Mesothelial cell of epicardium (in vitro differentiated cells): ENCODE results near the gene RC3H1. TPM values are rescaled to one million over a fixed set of nuclear protein-coding genes. Genes with fewer than 3 reads are reported as not detected.

ENCODE experiments used
- DNase-seq, 2 experiments: peaks; one replicate each; pipeline ENCODE4 v3.0.0; 2021; ENCODE audit warnings: low spot score in 2 of 2; ENCODE audit not compliant: unreplicated experiment in 2 of 2
- H3K27ac Mint-ChIP-seq: 2 replicates; pipeline ENCODE4 v1.8.0; 2021; ENCODE audit warnings: mixed read lengths
- H3K27me3 Mint-ChIP-seq: 2 replicates; pipeline ENCODE4 v1.8.0; 2021; ENCODE audit warnings: low read depth, mixed read lengths
- H3K36me3 Mint-ChIP-seq: 2 replicates; pipeline ENCODE4 v1.8.0; 2021; ENCODE audit warnings: mixed read lengths
- H3K4me1 Mint-ChIP-seq: 2 replicates; pipeline ENCODE4 v1.8.0; 2021; ENCODE audit warnings: mixed read lengths
- H3K4me3 Mint-ChIP-seq: 2 replicates; pipeline ENCODE4 v1.8.0; 2021; ENCODE audit warnings: mild to moderate bottlenecking, moderate library complexity, mixed read lengths
- H3K9me3 Mint-ChIP-seq: 2 replicates; pipeline ENCODE4 v1.8.0; 2021; ENCODE audit warnings: mixed read lengths
- CTCF ChIP-seq: fragments of 200-600 bp; sonication (generic); IDR thresholded peaks from one replicate; pipeline ENCODE4 v1.5.0; 2021; ENCODE audit warnings: antibody characterized with exemption; ENCODE audit not compliant: unreplicated experiment
- total RNA-seq: library from RNA; stranded (reverse); gene quantifications from 3 replicates; pipeline ENCODE4 v1.2.1, GENCODE V29; 2021

RC3H1 gene
- total RNA-seq, 1 donor from 2014 or later: 52.0 TPM

GRCh38 chr1:173925306-173926242 lies 96.6 kb downstream of the RC3H1 start:
- no peak for TF ChIP-seq CTCF
- Mint-ChIP-seq H3K27me3 (peaks cover 2% of the 10 kb centered on the region), H3K36me3 (peaks cover 6% of the 10 kb centered on the region), H3K27ac (no peak overlapping the region), H3K4me1 (no peaks in the 10 kb centered on the region), H3K9me3 (peaks cover 7% of the 10 kb centered on the region), H3K4me3 (no peak overlapping the region)
- no peak for DNase-seq

DNA sequence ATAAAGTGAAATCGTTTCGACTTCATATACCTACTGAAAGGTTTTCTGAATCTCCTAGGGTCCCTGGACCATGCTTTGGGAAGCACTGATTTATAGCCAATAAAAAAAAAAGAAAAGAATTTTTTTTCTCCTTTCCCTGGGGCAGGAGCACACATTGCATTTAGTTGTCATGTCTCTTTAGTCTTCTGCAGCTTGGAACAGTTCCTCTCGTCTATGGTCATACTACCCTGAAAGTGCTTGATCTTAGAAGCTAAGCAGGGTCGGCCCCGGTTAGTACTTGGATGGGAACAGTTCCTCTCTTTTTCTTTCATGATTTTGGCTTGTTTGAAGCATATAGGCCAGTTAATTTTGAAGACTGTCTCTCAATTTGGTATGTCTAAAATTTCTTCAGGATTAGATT lies 101.3 kb downstream of the RC3H1 start:
- Mint-ChIP-seq H3K36me3 (no peaks in the 10 kb centered on the region), H3K4me1 (no peaks in the 10 kb centered on the region), H3K4me3 (no peak overlapping the region), H3K27ac (no peak overlapping the region), H3K9me3 (peaks cover 4% of the 10 kb centered on the region), H3K27me3 (peaks cover 2% of the 10 kb centered on the region)
- DNase-seq: no peak
- TF ChIP-seq CTCF: no peak

DNA sequence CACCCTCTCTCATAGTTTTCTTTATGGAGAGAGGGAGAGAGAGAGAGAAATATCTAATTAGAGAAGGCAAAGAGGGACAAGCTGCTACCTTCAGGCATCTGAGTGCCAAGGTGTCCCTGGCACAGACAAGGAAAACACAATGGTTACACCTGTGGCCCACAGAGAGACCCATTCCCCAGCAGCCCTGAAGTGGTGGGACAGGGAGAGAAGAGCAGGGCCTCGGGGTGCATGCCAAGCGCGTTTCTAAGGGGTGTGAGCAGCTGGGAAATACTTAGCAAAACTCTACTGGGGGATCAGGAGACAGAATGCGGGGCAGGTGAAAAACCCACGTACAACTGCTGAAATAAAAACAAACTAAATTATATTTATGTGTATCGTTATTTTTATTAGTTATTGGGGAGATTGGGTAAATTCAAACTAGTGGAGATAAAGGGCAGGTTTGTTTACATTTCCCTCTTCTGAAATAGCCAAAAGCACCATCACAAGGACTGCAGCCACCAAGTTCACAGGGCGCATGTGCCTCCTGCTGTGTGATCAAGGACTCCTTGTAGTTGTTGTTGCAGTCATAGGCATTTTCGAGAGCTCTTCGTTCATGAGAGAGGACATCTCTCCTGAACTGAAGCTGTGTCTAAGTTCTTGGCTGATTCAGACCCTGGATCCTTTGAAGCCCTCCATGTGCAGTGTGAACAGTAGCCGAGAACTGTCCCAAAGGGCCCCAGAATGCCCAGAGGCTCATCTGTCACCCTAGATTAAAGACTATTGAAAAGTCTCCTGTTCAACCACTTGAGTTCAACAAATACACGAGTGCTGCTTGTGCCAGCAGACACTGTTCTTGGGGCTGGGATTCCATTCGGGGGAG lies 104.3 kb downstream of the RC3H1 start:
- no peak for DNase-seq
- H3K27me3 Mint-ChIP-seq: peaks cover 2% of the 10 kb centered on the region
- H3K27ac Mint-ChIP-seq: no peak overlapping the region
- H3K9me3 Mint-ChIP-seq: peaks cover 7% of the 10 kb centered on the region
- H3K4me1 Mint-ChIP-seq: no peaks in the 10 kb centered on the region
- H3K36me3 Mint-ChIP-seq: no peaks in the 10 kb centered on the region
- no peak overlapping the region for H3K4me3 Mint-ChIP-seq
- TF ChIP-seq CTCF: no peak

GRCh38 chr1:173917149-173917548 lies 105.0 kb downstream of the RC3H1 start, which contains the start of gene SERPINC1:
TSS of gene SERPINC1 (minus strand) at chr1:173917327. CDS start at chr1:173917259, 68 bp downstream.
- H3K27ac Mint-ChIP-seq: no peak within 1 kb of the TSS
- no peak for TF ChIP-seq CTCF
- no peaks in the 10 kb centered on the region for H3K4me1 Mint-ChIP-seq
- H3K36me3 Mint-ChIP-seq: no peaks in the 10 kb centered on the region
- DNase-seq: no peak
- H3K27me3 Mint-ChIP-seq: no peaks in the 10 kb centered on the region
- H3K9me3 Mint-ChIP-seq: peaks cover 7% of the 10 kb centered on the region
- H3K4me3 Mint-ChIP-seq: no peak within 1 kb of the TSS

GRCh38 chr1:173916667-173917066 lies 105.5 kb downstream of the RC3H1 start:
- no peak for TF ChIP-seq CTCF
- Mint-ChIP-seq H3K9me3 (peaks cover 7% of the 10 kb centered on the region), H3K4me3 (no peak overlapping the region), H3K4me1 (no peaks in the 10 kb centered on the region), H3K27me3 (no peaks in the 10 kb centered on the region), H3K27ac (no peak overlapping the region), H3K36me3 (no peaks in the 10 kb centered on the region)
- no peak for DNase-seq
